ENCODE results near the gene TSPO2.

The TSPO2 gene

GRCh38 chr6:41077536-41077935 lies 35.3 kb downstream of the TSPO2 start:
- Histone ChIP-seq H3K27ac (ENCODE audit: low read depth, low read length) (no peak overlapping the region), H3K9ac (ENCODE audit: low read length) (no peak overlapping the region), H3K27me3 (ENCODE audit: control insufficient read depth, insufficient read depth, low read length) (no peaks in the 10 kb centered on the region), H3K4me3 (ENCODE audit: low read depth, low read length) (no peak overlapping the region), H3K36me3 (ENCODE audit: control insufficient read depth, insufficient read depth, low read length) (peaks cover 47% of the 10 kb centered on the region), H3K9me3 (ENCODE audit: control insufficient read depth, insufficient read depth, low read depth, low read length) (no peaks in the 10 kb centered on the region), H3K4me1 (ENCODE audit: control insufficient read depth, insufficient read depth, low read length) (peaks cover 13% of the 10 kb centered on the region; the same call in 1 of the 2 replicates)

GRCh38 chr6:41078101-41078500 lies 35.8 kb downstream of the TSPO2 start:
- Histone ChIP-seq H3K9me3 (ENCODE audit: control insufficient read depth, insufficient read depth, low read depth, low read length) (no peaks in the 10 kb centered on the region), H3K36me3 (ENCODE audit: control insufficient read depth, insufficient read depth, low read length) (peaks cover 53% of the 10 kb centered on the region), H3K4me3 (ENCODE audit: low read depth, low read length) (no peak overlapping the region), H3K9ac (ENCODE audit: low read length) (no peak overlapping the region), H3K27me3 (ENCODE audit: control insufficient read depth, insufficient read depth, low read length) (no peaks in the 10 kb centered on the region), H3K4me1 (ENCODE audit: control insufficient read depth, insufficient read depth, low read length) (peaks cover 13% of the 10 kb centered on the region; the same call in 1 of the 2 replicates), H3K27ac (ENCODE audit: low read depth, low read length) (no peak overlapping the region)

- Histone ChIP-seq H3K9ac (ENCODE audit: low read length) (no peak overlapping the region), H3K4me1 (ENCODE audit: control insufficient read depth, insufficient read depth, low read length) (peaks cover 13% of the 10 kb centered on the region; the same call in 1 of the 2 replicates), H3K4me3 (ENCODE audit: low read depth, low read length) (no peak overlapping the region), H3K36me3 (ENCODE audit: control insufficient read depth, insufficient read depth, low read length) (peaks cover 63% of the 10 kb centered on the region), H3K27ac (ENCODE audit: low read depth, low read length) (no peak overlapping the region), H3K27me3 (ENCODE audit: control insufficient read depth, insufficient read depth, low read length) (no peaks in the 10 kb centered on the region), H3K9me3 (ENCODE audit: control insufficient read depth, insufficient read depth, low read depth, low read length) (no peaks in the 10 kb centered on the region)
Measured at GRCh38 chr6:41079080-41079479, 36.8 kb downstream of the TSPO2 start.

GRCh38 chr6:41080621-41081020 lies 38.4 kb downstream of the TSPO2 start:
- H3K4me1 ChIP-seq (ENCODE audit: control insufficient read depth, insufficient read depth, low read length): peaks cover 3% of the 10 kb centered on the region; the same call in 1 of the 2 replicates
- no peaks in the 10 kb centered on the region for H3K9me3 ChIP-seq (ENCODE audit: control insufficient read depth, insufficient read depth, low read depth, low read length)
- no peak overlapping the region for H3K27ac ChIP-seq (ENCODE audit: low read depth, low read length)
- peaks cover 75% of the 10 kb centered on the region for H3K36me3 ChIP-seq (ENCODE audit: control insufficient read depth, insufficient read depth, low read length)
- H3K27me3 ChIP-seq (ENCODE audit: control insufficient read depth, insufficient read depth, low read length): no peaks in the 10 kb centered on the region
- no peak overlapping the region for H3K9ac ChIP-seq (ENCODE audit: low read length)
- no peak overlapping the region for H3K4me3 ChIP-seq (ENCODE audit: low read depth, low read length)

- H3K36me3 ChIP-seq (ENCODE audit: control insufficient read depth, insufficient read depth, low read length): peaks cover 94% of the 10 kb centered on the region
Measured at GRCh38 chr6:41083072-41083471, 40.8 kb downstream of the TSPO2 start.

GRCh38 chr6:41085182-41085581 lies 42.9 kb downstream of the TSPO2 start:
- Histone ChIP-seq H3K27me3 (ENCODE audit: control insufficient read depth, insufficient read depth, low read length) (no peaks in the 10 kb centered on the region), H3K36me3 (ENCODE audit: control insufficient read depth, insufficient read depth, low read length) (peaks cover 92% of the 10 kb centered on the region)

More at GRCh38 chr6:41083072-41083471, 40.8 kb downstream of the TSPO2 start:
- Histone ChIP-seq H3K27me3 (ENCODE audit: control insufficient read depth, insufficient read depth, low read length) (no peaks in the 10 kb centered on the region), H3K9me3 (ENCODE audit: control insufficient read depth, insufficient read depth, low read depth, low read length) (no peaks in the 10 kb centered on the region), H3K4me3 (ENCODE audit: low read depth, low read length) (no peak overlapping the region), H3K27ac (ENCODE audit: low read depth, low read length) (no peak overlapping the region), H3K4me1 (ENCODE audit: control insufficient read depth, insufficient read depth, low read length) (no peaks in the 10 kb centered on the region), H3K9ac (ENCODE audit: low read length) (no peak overlapping the region)

DNA sequence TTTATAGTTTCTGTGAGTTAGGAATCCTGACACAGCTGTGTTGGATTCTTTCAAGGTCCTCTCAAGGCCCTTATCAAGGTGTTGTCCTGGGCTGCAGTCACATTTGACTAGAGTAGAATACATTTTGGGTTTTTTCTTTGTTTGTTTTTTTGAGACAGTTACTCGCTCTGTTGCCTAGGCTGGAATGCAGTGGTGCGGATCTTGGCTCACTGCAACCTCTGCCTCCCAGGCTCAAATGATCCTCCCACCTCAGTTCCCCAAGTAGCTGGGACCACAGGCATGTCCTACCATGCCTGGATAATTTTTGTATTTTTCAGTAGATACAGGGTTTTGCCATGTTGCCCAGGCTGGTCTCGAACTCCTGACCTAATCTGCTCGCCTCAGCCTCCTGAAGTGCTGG lies 46.2 kb downstream of the TSPO2 start:
- no peak overlapping the region for H3K4me3 ChIP-seq (ENCODE audit: low read depth, low read length)
- no peak overlapping the region for H3K27ac ChIP-seq (ENCODE audit: low read depth, low read length)
- no peaks in the 10 kb centered on the region for H3K9me3 ChIP-seq (ENCODE audit: control insufficient read depth, insufficient read depth, low read depth, low read length)
- no peak overlapping the region for H3K9ac ChIP-seq (ENCODE audit: low read length)
- H3K4me1 ChIP-seq (ENCODE audit: control insufficient read depth, insufficient read depth, low read length): no peaks in the 10 kb centered on the region
- peaks cover 95% of the 10 kb centered on the region for H3K36me3 ChIP-seq (ENCODE audit: control insufficient read depth, insufficient read depth, low read length)
- H3K27me3 ChIP-seq (ENCODE audit: control insufficient read depth, insufficient read depth, low read length): no peaks in the 10 kb centered on the region

More at GRCh38 chr6:41085182-41085581, 42.9 kb downstream of the TSPO2 start:
- no peak overlapping the region for H3K27ac ChIP-seq (ENCODE audit: low read depth, low read length)
- H3K9ac ChIP-seq (ENCODE audit: low read length): no peak overlapping the region
- H3K4me1 ChIP-seq (ENCODE audit: control insufficient read depth, insufficient read depth, low read length): no peaks in the 10 kb centered on the region
- H3K4me3 ChIP-seq (ENCODE audit: low read depth, low read length): no peak overlapping the region
- H3K9me3 ChIP-seq (ENCODE audit: control insufficient read depth, insufficient read depth, low read depth, low read length): no peaks in the 10 kb centered on the region

GRCh38 chr6:41090841-41091761 lies 48.8 kb downstream of the TSPO2 start:
- H3K9me3 ChIP-seq (ENCODE audit: control insufficient read depth, insufficient read depth, low read depth, low read length): no peaks in the 10 kb centered on the region
- H3K27ac ChIP-seq (ENCODE audit: low read depth, low read length): no peak overlapping the region
- no peak overlapping the region for H3K4me3 ChIP-seq (ENCODE audit: low read depth, low read length)
- H3K4me1 ChIP-seq (ENCODE audit: control insufficient read depth, insufficient read depth, low read length): no peaks in the 10 kb centered on the region
- peaks cover 95% of the 10 kb centered on the region for H3K36me3 ChIP-seq (ENCODE audit: control insufficient read depth, insufficient read depth, low read length)
- no peaks in the 10 kb centered on the region for H3K27me3 ChIP-seq (ENCODE audit: control insufficient read depth, insufficient read depth, low read length)
- H3K9ac ChIP-seq (ENCODE audit: low read length): no peak overlapping the region

GRCh38 chr6:41092421-41093140 lies 50.3 kb downstream of the TSPO2 start:
- no peak overlapping the region for H3K4me3 ChIP-seq (ENCODE audit: low read depth, low read length)
- H3K36me3 ChIP-seq (ENCODE audit: control insufficient read depth, insufficient read depth, low read length): peaks cover 95% of the 10 kb centered on the region
- H3K27ac ChIP-seq (ENCODE audit: low read depth, low read length): no peak overlapping the region
- H3K27me3 ChIP-seq (ENCODE audit: control insufficient read depth, insufficient read depth, low read length): no peaks in the 10 kb centered on the region
- no peaks in the 10 kb centered on the region for H3K4me1 ChIP-seq (ENCODE audit: control insufficient read depth, insufficient read depth, low read length)
- no peak overlapping the region for H3K9ac ChIP-seq (ENCODE audit: low read length)
- H3K9me3 ChIP-seq (ENCODE audit: control insufficient read depth, insufficient read depth, low read depth, low read length): no peaks in the 10 kb centered on the region

DNA sequence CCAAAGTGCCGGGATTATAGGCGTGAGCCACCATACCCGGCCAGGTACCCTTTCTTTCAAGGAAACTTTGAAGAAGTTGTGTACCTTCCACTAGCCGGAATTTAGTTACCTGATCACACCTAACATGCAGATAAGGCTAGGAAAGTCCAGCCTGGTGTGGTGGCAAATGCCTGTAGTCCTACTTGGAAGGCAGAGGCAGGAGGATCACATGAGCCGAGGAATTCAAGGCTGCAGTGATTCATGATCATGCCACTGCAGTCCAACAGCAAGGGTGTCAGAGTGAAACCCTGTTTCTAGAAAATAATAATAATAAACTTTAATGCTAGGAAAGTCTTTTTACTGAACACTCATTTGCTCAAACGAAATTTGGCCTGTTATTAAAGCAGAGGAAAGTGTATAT lies 51.5 kb downstream of the TSPO2 start:
- peaks cover 98% of the 10 kb centered on the region for H3K36me3 ChIP-seq (ENCODE audit: control insufficient read depth, insufficient read depth, low read length)
- H3K4me3 ChIP-seq (ENCODE audit: low read depth, low read length): no peak overlapping the region
- no peaks in the 10 kb centered on the region for H3K9me3 ChIP-seq (ENCODE audit: control insufficient read depth, insufficient read depth, low read depth, low read length)
- no peaks in the 10 kb centered on the region for H3K27me3 ChIP-seq (ENCODE audit: control insufficient read depth, insufficient read depth, low read length)
- no peaks in the 10 kb centered on the region for H3K4me1 ChIP-seq (ENCODE audit: control insufficient read depth, insufficient read depth, low read length)
- H3K9ac ChIP-seq (ENCODE audit: low read length): no peak overlapping the region
- no peak overlapping the region for H3K27ac ChIP-seq (ENCODE audit: low read depth, low read length)

Data from HUES6 (cell line).